HEK293 (cell line): ENCODE data around the gene MLLT11.

Experiments used
- ATF2 ChIP-seq: fragments of 450-650 bp; formaldehyde crosslinking; IDR thresholded peaks from 2 replicates; pipeline ENCODE4 v1.5.1; 2016; ENCODE audit warnings: missing biosample characterization, missing genetic modification characterization, low read depth
- BCL6B ChIP-seq: fragments of 450-650 bp; formaldehyde crosslinking; IDR thresholded peaks from 2 replicates; pipeline ENCODE4 v1.5.1; 2017; ENCODE audit warnings: missing biosample characterization, missing genetic modification characterization
- GLIS2 ChIP-seq: fragments of 450-650 bp; formaldehyde crosslinking; IDR thresholded peaks from 2 replicates; pipeline ENCODE4 v1.5.1; 2016; ENCODE audit warnings: missing biosample characterization, missing genetic modification characterization
- INSM2 ChIP-seq: fragments of 450-650 bp; formaldehyde crosslinking; IDR thresholded peaks from 2 replicates; pipeline ENCODE4 v1.5.1; 2016; ENCODE audit warnings: missing biosample characterization, missing genetic modification characterization
- PRDM1 ChIP-seq: fragments of 450-650 bp; formaldehyde crosslinking; IDR thresholded peaks from 2 replicates; pipeline ENCODE4; 2016; ENCODE audit warnings: missing biosample characterization, missing genetic modification characterization
- TCF7L2 ChIP-seq: IDR thresholded peaks from 2 replicates; pipeline ENCODE4 v1.6.1; 2011; ENCODE audit warnings: low read depth, mild to moderate bottlenecking, inconsistent platforms, low read length, moderate library complexity, borderline replicate concordance
- ZBTB6 ChIP-seq: fragments of 450-650 bp; formaldehyde crosslinking; IDR thresholded peaks from 2 replicates; pipeline ENCODE4 v1.5.1; 2017; ENCODE audit warnings: missing biosample characterization, missing genetic modification characterization
- ZFP3 ChIP-seq: fragments of 450-650 bp; formaldehyde crosslinking; IDR thresholded peaks from 2 replicates; pipeline ENCODE4 v1.5.1; 2016; ENCODE audit warnings: low read depth, missing biosample characterization, missing genetic modification characterization
- ZFP41 ChIP-seq: fragments of 450-650 bp; formaldehyde crosslinking; IDR thresholded peaks from 2 replicates; pipeline ENCODE4 v1.5.1; 2016; ENCODE audit warnings: missing biosample characterization, missing genetic modification characterization, borderline replicate concordance
- ZNF121 ChIP-seq: fragments of 450-650 bp; formaldehyde crosslinking; IDR thresholded peaks from 2 replicates; pipeline ENCODE4 v1.5.1; 2016; ENCODE audit warnings: missing biosample characterization, missing genetic modification characterization
- ZNF221 ChIP-seq: fragments of 450-650 bp; formaldehyde crosslinking; IDR thresholded peaks from 2 replicates; pipeline ENCODE4 v1.5.1; 2017; ENCODE audit warnings: missing biosample characterization, missing genetic modification characterization, borderline replicate concordance
- ZNF266 ChIP-seq: fragments of 450-650 bp; formaldehyde crosslinking; IDR thresholded peaks from 2 replicates; pipeline ENCODE4 v1.5.1; 2016; ENCODE audit warnings: missing biosample characterization, missing genetic modification characterization, low read depth
- ZNF280C ChIP-seq: fragments of 450-650 bp; formaldehyde crosslinking; IDR thresholded peaks from 2 replicates; pipeline ENCODE4 v1.5.1; 2016; ENCODE audit warnings: missing biosample characterization, missing genetic modification characterization
- ZNF311 ChIP-seq: fragments of 450-650 bp; formaldehyde crosslinking; IDR thresholded peaks from 2 replicates; pipeline ENCODE4 v1.5.1; 2017; ENCODE audit warnings: missing biosample characterization, missing genetic modification characterization, borderline replicate concordance
- ZNF341 ChIP-seq: fragments of 450-650 bp; formaldehyde crosslinking; IDR thresholded peaks from 2 replicates; pipeline ENCODE4; 2016; ENCODE audit warnings: low read depth, missing biosample characterization, missing genetic modification characterization
- ZNF366 ChIP-seq: fragments of 450-650 bp; formaldehyde crosslinking; conservative IDR thresholded peaks from 2 replicates; pipeline ENCODE4 v1.5.1; 2016; ENCODE audit warnings: missing biosample characterization, missing genetic modification characterization
- ZNF48 ChIP-seq: fragments of 450-650 bp; formaldehyde crosslinking; IDR thresholded peaks from 2 replicates; pipeline ENCODE4 v1.5.1; 2016; ENCODE audit warnings: missing biosample characterization, missing genetic modification characterization
- ZNF513 ChIP-seq: fragments of 450-650 bp; IDR thresholded peaks from 2 replicates; pipeline ENCODE4 v1.5.1; 2018; ENCODE audit warnings: missing biosample characterization, missing genetic modification characterization
- ZNF549 ChIP-seq: fragments of 450-650 bp; IDR thresholded peaks from 2 replicates; pipeline ENCODE4 v1.5.1; 2018; ENCODE audit warnings: missing biosample characterization, missing genetic modification characterization, mild to moderate bottlenecking, inconsistent platforms, moderate library complexity
- ZNF571 ChIP-seq: fragments of 450-650 bp; formaldehyde crosslinking; IDR thresholded peaks from 2 replicates; pipeline ENCODE4 v1.5.0; 2017; ENCODE audit warnings: missing biosample characterization, missing genetic modification characterization
- ZNF580 ChIP-seq: fragments of 450-650 bp; formaldehyde crosslinking; IDR thresholded peaks from 2 replicates; pipeline ENCODE4 v1.5.1; 2016; ENCODE audit warnings: missing biosample characterization, missing genetic modification characterization
- ZNF596 ChIP-seq: fragments of 450-650 bp; IDR thresholded peaks from 2 replicates; pipeline ENCODE4 v1.5.0; 2018; ENCODE audit warnings: missing biosample characterization, mild to moderate bottlenecking, missing genetic modification characterization, moderate library complexity
- ZNF692 ChIP-seq: fragments of 450-650 bp; formaldehyde crosslinking; IDR thresholded peaks from 2 replicates; pipeline ENCODE4 v1.5.1; 2016; ENCODE audit warnings: missing biosample characterization, missing genetic modification characterization
- ZSCAN4 ChIP-seq: fragments of 450-650 bp; formaldehyde crosslinking; IDR thresholded peaks from 2 replicates; pipeline ENCODE4 v1.5.1; 2017; ENCODE audit warnings: missing biosample characterization, missing genetic modification characterization

MLLT11 gene

GRCh38 chr1:151070474-151071276 lies 10.5 kb downstream of the MLLT11 start, which contains the start of gene GABPB2 (continued):
- TF ChIP-seq ATF2 (tag by site-specific recombination), result peak; percentile 90
- no peak; the same call in 1 of the 2 replicates for TF ChIP-seq ZFP3
- peak; percentile 96 for TF ChIP-seq INSM2 (tag by site-specific recombination)
- no peak for TF ChIP-seq ZNF280C
- TF ChIP-seq ZNF580 (tag by site-specific recombination), result peak; percentile 94
- TF ChIP-seq ZNF311 (tag by site-specific recombination), result no peak
- TF ChIP-seq ZSCAN4 (tag by site-specific recombination), result peak; percentile 81
- TF ChIP-seq ZNF48 (tag by site-specific recombination), result no peak
- TF ChIP-seq ZNF692 (tag by site-specific recombination), result peak; percentile 95
- peak; percentile 98 for TF ChIP-seq ZNF341 (tag by site-specific recombination)
- TF ChIP-seq GLIS2 (tag by site-specific recombination), result peak; percentile 95
- peak; percentile 93 for TF ChIP-seq ZNF366 (tag by site-specific recombination)
- no peak for TF ChIP-seq ZNF221 (tag by site-specific recombination)
- no peak for TF ChIP-seq TCF7L2
- 0 out of 2 replicates have a peak, but pooled peaks have one; percentile 50 for TF ChIP-seq BCL6B (tag by site-specific recombination)
- TF ChIP-seq ZFP41 (tag by site-specific recombination), result no peak; the same call in 1 of the 2 replicates
- TF ChIP-seq ZNF121 (tag by site-specific recombination), result peak; percentile 75
- TF ChIP-seq ZNF549 (tag by site-specific recombination), result no peak
- 0 out of 2 replicates have a peak, but pooled peaks have one; percentile 45 for TF ChIP-seq ZNF266 (tag by site-specific recombination)
- TF ChIP-seq ZNF513 (tag by site-specific recombination), result peak; percentile 71
- TF ChIP-seq ZBTB6, result peak; percentile 78
- no peak for TF ChIP-seq ZNF571 (tag by site-specific recombination)
- no peak for TF ChIP-seq ZNF596 (tag by site-specific recombination)
- no peak for TF ChIP-seq PRDM1
